Activated naive CD8-positive, alpha-beta T cell (primary cell): ENCODE results near the gene TMEM74B.

ENCODE experiments used
- H3K27ac Mint-ChIP-seq: one replicate; pipeline ENCODE4 v1.8.0; 2021; ENCODE audit warnings: mixed read lengths
- H3K27me3 Mint-ChIP-seq: one replicate; pipeline ENCODE4 v1.8.0; 2021; ENCODE audit warnings: mixed read lengths
- H3K36me3 Mint-ChIP-seq: one replicate; pipeline ENCODE4 v1.8.0; 2021; ENCODE audit warnings: mixed read lengths
- H3K4me1 Mint-ChIP-seq: one replicate; pipeline ENCODE4 v1.8.0; 2021; ENCODE audit warnings: low read depth, mixed read lengths
- H3K4me3 Mint-ChIP-seq: one replicate; pipeline ENCODE4 v1.8.0; 2021; ENCODE audit warnings: mild to moderate bottlenecking, mixed read lengths
- H3K9me3 Mint-ChIP-seq: one replicate; pipeline ENCODE4 v1.8.0; 2021; ENCODE audit warnings: low read depth, mixed read lengths

TMEM74B gene

GRCh38 chr20:1195226-1195625 lies 10.4 kb upstream of the TMEM74B start:
- H3K9me3 Mint-ChIP-seq = peaks cover 6% of the 10 kb centered on the region
- no peak overlapping the region for H3K4me3 Mint-ChIP-seq
- H3K36me3 Mint-ChIP-seq = no peaks in the 10 kb centered on the region
- H3K27me3 Mint-ChIP-seq = no peaks in the 10 kb centered on the region
- peaks cover 6% of the 10 kb centered on the region for H3K4me1 Mint-ChIP-seq
- no peak overlapping the region for H3K27ac Mint-ChIP-seq

DNA sequence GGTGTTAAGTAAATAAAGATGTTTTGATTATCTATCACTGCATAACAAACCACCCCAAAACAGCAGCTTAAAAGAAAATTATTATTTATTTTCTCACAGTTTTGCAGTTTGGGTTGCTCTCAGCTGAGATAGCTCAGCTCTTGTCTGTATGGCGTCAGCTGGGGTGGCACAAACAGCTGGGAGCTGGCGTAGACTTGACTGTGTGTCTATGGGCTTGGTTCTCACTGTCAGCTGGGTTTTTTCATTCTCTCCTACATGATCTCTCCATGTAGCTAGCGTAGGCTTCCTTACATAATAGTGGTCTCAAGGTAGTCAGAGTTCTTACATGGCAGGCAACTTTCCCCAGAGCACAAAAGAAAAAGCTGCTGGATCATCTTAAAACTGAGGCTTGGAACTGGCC lies 6.5 kb upstream of the TMEM74B start:
- Mint-ChIP-seq H3K9me3 (peaks cover 1% of the 10 kb centered on the region), H3K27me3 (no peaks in the 10 kb centered on the region), H3K27ac (no peak overlapping the region), H3K4me3 (no peak overlapping the region), H3K4me1 (no peaks in the 10 kb centered on the region), H3K36me3 (no peaks in the 10 kb centered on the region)

DNA sequence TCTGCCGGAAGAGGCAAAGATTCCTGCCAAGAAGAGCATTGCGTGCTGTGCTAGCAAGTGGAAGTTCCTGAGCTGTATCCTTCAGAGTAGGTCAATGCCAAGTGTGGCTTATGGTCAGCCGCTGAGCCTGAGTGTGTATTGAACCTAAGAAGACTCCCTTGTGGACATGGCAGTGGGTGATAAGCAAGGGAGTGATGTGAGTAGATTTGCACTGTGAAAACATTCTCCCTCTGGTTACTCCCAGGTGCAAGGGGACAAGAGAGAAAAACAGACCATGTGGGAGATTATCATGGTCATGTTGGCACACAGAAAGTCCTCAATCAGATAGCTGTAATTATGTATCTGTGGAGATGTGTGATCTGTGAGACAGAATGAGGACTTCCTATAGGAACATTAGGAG lies 6.1 kb upstream of the TMEM74B start:
- Mint-ChIP-seq H3K4me1 (no peaks in the 10 kb centered on the region), H3K27me3 (no peaks in the 10 kb centered on the region), H3K4me3 (no peak overlapping the region), H3K36me3 (no peaks in the 10 kb centered on the region), H3K9me3 (no peaks in the 10 kb centered on the region), H3K27ac (no peak overlapping the region)

GRCh38 chr20:1189827-1190226 lies 5.0 kb upstream of the TMEM74B start:
- Mint-ChIP-seq H3K9me3 (no peaks in the 10 kb centered on the region), H3K27ac (no peak overlapping the region), H3K27me3 (no peaks in the 10 kb centered on the region), H3K4me3 (no peak overlapping the region), H3K4me1 (no peaks in the 10 kb centered on the region), H3K36me3 (no peaks in the 10 kb centered on the region)

DNA sequence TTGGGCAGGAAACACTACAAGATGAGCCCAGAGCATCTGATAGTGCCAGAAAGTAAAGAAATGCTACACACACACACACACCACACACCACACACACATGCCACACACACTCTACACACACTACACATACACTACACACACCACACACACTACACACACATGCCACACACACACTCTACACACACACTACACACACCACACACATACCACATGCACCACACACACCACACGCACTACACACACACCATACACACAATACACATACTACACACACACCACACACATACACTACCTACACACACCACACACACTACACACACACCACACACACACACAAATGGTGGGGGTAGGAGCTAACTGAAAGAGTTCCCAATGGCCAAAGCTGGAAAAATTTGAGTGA lies 3.6 kb upstream of the TMEM74B start:
- no peak overlapping the region for H3K27ac Mint-ChIP-seq
- H3K4me3 Mint-ChIP-seq = no peak overlapping the region
- H3K27me3 Mint-ChIP-seq = peaks cover 10% of the 10 kb centered on the region
- H3K4me1 Mint-ChIP-seq = peaks cover 7% of the 10 kb centered on the region
- H3K9me3 Mint-ChIP-seq = no peaks in the 10 kb centered on the region
- H3K36me3 Mint-ChIP-seq = no peaks in the 10 kb centered on the region

DNA sequence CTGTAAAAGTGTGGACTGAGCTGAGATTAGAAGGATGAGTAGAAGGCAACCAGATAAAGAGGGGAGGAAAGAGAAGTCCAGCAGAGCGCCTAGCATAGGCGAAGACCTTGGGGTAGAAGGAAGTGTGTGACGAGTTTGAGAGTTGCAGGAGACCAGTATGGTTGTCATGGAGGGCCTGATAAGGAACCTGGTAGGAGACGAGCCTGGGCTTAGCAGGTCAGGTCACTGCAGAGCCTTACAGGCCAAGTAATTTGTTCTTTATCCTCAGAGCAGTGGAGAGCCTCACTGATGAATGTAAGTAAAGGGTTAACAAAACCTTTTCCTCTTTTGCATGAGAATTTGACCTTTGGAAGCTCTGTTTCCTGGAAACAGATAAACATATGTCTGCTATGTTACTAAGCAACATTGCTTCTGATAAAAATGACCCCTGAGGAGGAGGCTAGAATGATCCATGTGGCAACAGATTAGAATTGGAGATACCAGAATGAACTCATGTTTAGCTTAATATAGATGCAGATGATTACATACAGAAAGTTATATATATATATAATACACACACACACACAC lies 2.9 kb upstream of the TMEM74B start:
- peaks cover 10% of the 10 kb centered on the region for H3K27me3 Mint-ChIP-seq
- peaks cover 7% of the 10 kb centered on the region for H3K4me1 Mint-ChIP-seq
- no peaks in the 10 kb centered on the region for H3K9me3 Mint-ChIP-seq
- no peak overlapping the region for H3K27ac Mint-ChIP-seq
- no peaks in the 10 kb centered on the region for H3K36me3 Mint-ChIP-seq
- no peak overlapping the region for H3K4me3 Mint-ChIP-seq

DNA sequence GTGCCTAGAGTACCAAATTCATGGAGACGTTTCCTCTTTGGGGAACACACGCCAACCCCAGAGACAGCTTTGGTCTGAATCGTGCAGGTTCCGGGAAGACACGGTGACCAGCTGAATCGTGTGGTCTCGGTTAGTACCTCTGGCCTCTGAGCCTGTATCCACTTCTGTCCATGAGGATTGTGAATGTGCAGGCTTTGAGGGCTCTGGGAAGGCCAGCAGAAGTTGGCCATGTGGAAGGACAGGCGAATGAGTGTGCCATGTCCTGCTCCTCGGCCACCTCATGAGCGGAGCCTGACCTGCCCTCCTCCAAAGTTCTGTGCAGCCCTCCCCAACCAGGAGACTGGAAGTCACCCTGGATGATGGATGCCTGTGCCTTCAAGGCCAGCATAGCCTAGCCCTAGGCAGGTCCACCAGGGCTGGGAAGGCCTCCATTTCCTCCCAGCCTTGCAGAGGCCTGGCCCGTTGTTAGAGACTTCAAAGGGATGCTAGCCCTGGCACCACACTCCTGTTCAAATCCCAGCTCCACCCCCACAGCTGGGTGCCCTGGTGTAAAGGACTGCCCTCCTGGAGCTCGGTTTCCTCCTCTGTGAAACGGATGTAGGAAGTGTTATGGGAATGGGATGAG lies 1.7 kb upstream of the TMEM74B start:
- Mint-ChIP-seq H3K27me3 (peaks cover 12% of the 10 kb centered on the region), H3K9me3 (no peaks in the 10 kb centered on the region), H3K36me3 (no peaks in the 10 kb centered on the region), H3K4me1 (peaks cover 7% of the 10 kb centered on the region), H3K4me3 (peak overlapping the region; percentile 81), H3K27ac (no peak overlapping the region)

DNA sequence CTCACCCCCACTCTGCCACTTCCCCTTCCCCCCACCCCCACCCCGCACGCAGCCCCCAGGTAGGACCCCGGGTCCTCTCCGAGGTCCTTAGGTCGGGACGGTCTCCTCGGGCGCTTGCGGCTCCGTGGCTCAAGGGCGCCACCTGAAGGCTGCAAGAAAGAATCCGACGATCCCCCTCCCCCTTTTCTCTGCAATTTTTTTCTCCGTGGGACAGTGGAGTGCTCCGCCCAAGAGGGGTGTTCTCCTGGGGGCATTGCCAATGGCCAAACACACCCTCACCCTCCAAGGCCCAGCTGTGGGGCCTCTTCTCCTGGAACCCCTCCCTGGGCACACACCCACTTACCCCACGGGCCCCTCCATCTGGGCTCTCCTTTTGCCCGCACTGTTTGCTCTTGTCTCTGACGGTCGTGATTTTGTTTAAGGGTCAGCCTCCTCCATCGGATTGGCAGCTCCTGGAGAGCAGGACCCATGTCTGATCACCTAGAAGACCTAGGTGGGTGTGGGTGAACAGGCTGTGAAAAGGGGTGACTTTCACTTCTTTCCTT lies 1.1 kb upstream of the TMEM74B start:
- H3K27ac Mint-ChIP-seq = no peak overlapping the region
- no peaks in the 10 kb centered on the region for H3K36me3 Mint-ChIP-seq
- H3K4me1 Mint-ChIP-seq = peaks cover 7% of the 10 kb centered on the region
- H3K9me3 Mint-ChIP-seq = no peaks in the 10 kb centered on the region
- H3K27me3 Mint-ChIP-seq = peaks cover 12% of the 10 kb centered on the region
- H3K4me3 Mint-ChIP-seq = peak overlapping the region; percentile 81

GRCh38 chr20:1185316-1185741 lies 548 bp upstream of the TMEM74B start:
- no peak overlapping the region for H3K27ac Mint-ChIP-seq
- peaks cover 7% of the 10 kb centered on the region for H3K4me1 Mint-ChIP-seq
- H3K27me3 Mint-ChIP-seq = peaks cover 12% of the 10 kb centered on the region
- no peaks in the 10 kb centered on the region for H3K36me3 Mint-ChIP-seq
- H3K4me3 Mint-ChIP-seq = no peak overlapping the region
- H3K9me3 Mint-ChIP-seq = no peaks in the 10 kb centered on the region

- peak overlapping the region; percentile 11 for H3K27ac Mint-ChIP-seq
- peaks cover 7% of the 10 kb centered on the region for H3K4me1 Mint-ChIP-seq
- H3K36me3 Mint-ChIP-seq = no peaks in the 10 kb centered on the region
- H3K9me3 Mint-ChIP-seq = no peaks in the 10 kb centered on the region
- H3K4me3 Mint-ChIP-seq = peak overlapping the region; percentile 80
- peaks cover 12% of the 10 kb centered on the region for H3K27me3 Mint-ChIP-seq
Observed at GRCh38 chr20:1184260-1184637, 532 bp downstream of the TMEM74B start.

GRCh38 chr20:1183153-1183552 lies 1.6 kb downstream of the TMEM74B start:
- no peak overlapping the region for H3K27ac Mint-ChIP-seq
- no peaks in the 10 kb centered on the region for H3K9me3 Mint-ChIP-seq
- H3K36me3 Mint-ChIP-seq = no peaks in the 10 kb centered on the region
- peak overlapping the region; percentile 39 for H3K4me3 Mint-ChIP-seq
- peaks cover 7% of the 10 kb centered on the region for H3K4me1 Mint-ChIP-seq
- peaks cover 12% of the 10 kb centered on the region for H3K27me3 Mint-ChIP-seq

GRCh38 chr20:1182106-1182505 lies 2.7 kb downstream of the TMEM74B start:
- no peak overlapping the region for H3K4me3 Mint-ChIP-seq
- H3K4me1 Mint-ChIP-seq = peaks cover 7% of the 10 kb centered on the region
- H3K27ac Mint-ChIP-seq = no peak overlapping the region

DNA sequence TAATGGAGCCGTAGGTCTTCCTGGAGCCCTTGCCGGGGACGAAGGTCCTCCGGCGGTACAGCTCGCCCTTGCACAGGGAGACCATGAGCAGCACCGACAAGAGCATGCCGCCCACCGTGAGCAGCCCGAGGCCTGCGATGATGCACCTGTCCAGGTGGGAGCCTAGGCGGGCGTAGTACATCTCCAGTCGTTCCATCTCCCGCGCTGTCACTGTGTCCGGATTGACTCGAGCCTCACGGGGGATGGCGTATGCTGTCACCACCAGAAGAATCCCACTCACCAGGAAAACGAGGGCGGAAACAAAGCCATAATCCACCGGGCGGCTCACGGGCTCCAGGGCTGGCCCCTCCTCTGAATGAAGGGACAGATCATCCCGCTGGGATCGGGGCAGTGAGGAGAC lies 3.8 kb downstream of the TMEM74B start:
- Mint-ChIP-seq H3K4me3 (no peak overlapping the region), H3K4me1 (peaks cover 7% of the 10 kb centered on the region), H3K9me3 (no peaks in the 10 kb centered on the region), H3K27me3 (peaks cover 12% of the 10 kb centered on the region), H3K27ac (no peak overlapping the region), H3K36me3 (peaks cover 4% of the 10 kb centered on the region)

More at GRCh38 chr20:1182106-1182505, 2.7 kb downstream of the TMEM74B start:
- H3K27me3 Mint-ChIP-seq = peaks cover 12% of the 10 kb centered on the region
- no peaks in the 10 kb centered on the region for H3K9me3 Mint-ChIP-seq
- H3K36me3 Mint-ChIP-seq = peaks cover under 1% of the 10 kb centered on the region

GRCh38 chr20:1178623-1179022 lies 6.2 kb downstream of the TMEM74B start:
- H3K9me3 Mint-ChIP-seq = no peaks in the 10 kb centered on the region
- peaks cover 3% of the 10 kb centered on the region for H3K27me3 Mint-ChIP-seq
- peaks cover 9% of the 10 kb centered on the region for H3K36me3 Mint-ChIP-seq

GRCh38 chr20:1178103-1178502 lies 6.7 kb downstream of the TMEM74B start:
- no peak overlapping the region for H3K4me3 Mint-ChIP-seq
- no peak overlapping the region for H3K27ac Mint-ChIP-seq
- H3K9me3 Mint-ChIP-seq = no peaks in the 10 kb centered on the region
- H3K4me1 Mint-ChIP-seq = no peaks in the 10 kb centered on the region
- peaks cover 1% of the 10 kb centered on the region for H3K27me3 Mint-ChIP-seq
- peaks cover 9% of the 10 kb centered on the region for H3K36me3 Mint-ChIP-seq

More at GRCh38 chr20:1178623-1179022, 6.2 kb downstream of the TMEM74B start:
- H3K27ac Mint-ChIP-seq = no peak overlapping the region
- H3K4me3 Mint-ChIP-seq = no peak overlapping the region
- H3K4me1 Mint-ChIP-seq = no peaks in the 10 kb centered on the region

DNA sequence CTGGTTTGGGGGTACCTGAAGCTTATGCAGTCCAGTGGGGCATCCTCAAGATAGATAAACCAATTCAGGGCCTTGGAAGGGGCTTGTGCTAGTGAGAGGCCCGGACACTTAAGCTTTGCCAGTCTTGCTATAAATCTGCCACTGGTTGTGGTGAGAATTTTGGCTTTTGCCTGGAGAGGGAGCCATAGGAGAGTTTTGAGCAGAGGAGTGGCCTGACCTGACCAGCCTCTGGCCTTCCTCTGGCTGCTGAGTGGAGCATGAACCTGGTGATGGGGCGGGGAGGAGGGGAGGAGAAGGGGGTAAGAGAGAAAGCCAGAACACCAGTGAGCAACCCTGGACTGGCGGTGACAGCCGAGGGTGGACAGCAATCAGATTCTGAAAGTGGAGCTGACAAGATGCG lies 7.1 kb downstream of the TMEM74B start:
- peaks cover 11% of the 10 kb centered on the region for H3K36me3 Mint-ChIP-seq
- H3K9me3 Mint-ChIP-seq = no peaks in the 10 kb centered on the region
- peaks cover 1% of the 10 kb centered on the region for H3K27me3 Mint-ChIP-seq
- no peak overlapping the region for H3K4me3 Mint-ChIP-seq
- H3K27ac Mint-ChIP-seq = no peak overlapping the region
- no peaks in the 10 kb centered on the region for H3K4me1 Mint-ChIP-seq
